SH-SY5Y (cell line): Measurements from ENCODE around the gene ZNF492.

Source experiments
- GATA2 ChIP-seq: IDR thresholded peaks from 2 replicates; pipeline ENCODE4 v1.6.1; 2011; ENCODE audit warnings: mild to moderate bottlenecking, low read depth, low read length
- GATA3 ChIP-seq: IDR thresholded peaks from 2 replicates; pipeline ENCODE4 v1.6.1; 2011; ENCODE audit warnings: low read depth, mild to moderate bottlenecking, low read length, moderate library complexity

DNA sequence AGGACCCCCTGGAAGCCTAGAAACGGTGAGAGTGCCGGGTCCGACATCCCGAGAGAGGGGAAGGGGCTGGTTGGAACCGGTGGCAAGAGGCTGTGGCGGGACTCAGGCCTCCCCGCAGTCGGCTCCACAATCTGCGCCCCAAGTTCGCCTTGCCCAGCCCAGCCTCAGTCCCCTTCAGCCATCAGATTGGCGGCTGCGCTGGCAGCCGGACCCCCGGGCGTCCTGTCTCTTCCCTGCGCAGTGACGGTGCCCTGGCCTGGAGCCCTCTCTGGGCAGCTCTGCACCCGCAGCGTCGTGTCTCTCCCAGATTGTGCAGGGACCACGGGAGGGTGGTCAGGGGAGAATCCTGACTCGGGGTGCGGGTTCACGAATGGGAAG is 315 bp downstream of the ZNF492 start:
- TF ChIP-seq GATA2 (no peak), GATA3 (no peak)
